GM21381 (cell line): ENCODE measurements around the gene FBH1.
"Not testable (repeated sequence)": the region's sequence is repeated elsewhere in the genome, so short reads cannot be mapped to it uniquely, and the experiment has no call there.

Source experiments
- ATAC-seq: cut with Tn5 transposase; IDR thresholded peaks from one replicate; pipeline ENCODE4 v1.9.1; 2021; ENCODE audit warnings: mild to moderate bottlenecking, moderate library complexity; ENCODE audit not compliant: unreplicated experiment

Gene FBH1

DNA sequence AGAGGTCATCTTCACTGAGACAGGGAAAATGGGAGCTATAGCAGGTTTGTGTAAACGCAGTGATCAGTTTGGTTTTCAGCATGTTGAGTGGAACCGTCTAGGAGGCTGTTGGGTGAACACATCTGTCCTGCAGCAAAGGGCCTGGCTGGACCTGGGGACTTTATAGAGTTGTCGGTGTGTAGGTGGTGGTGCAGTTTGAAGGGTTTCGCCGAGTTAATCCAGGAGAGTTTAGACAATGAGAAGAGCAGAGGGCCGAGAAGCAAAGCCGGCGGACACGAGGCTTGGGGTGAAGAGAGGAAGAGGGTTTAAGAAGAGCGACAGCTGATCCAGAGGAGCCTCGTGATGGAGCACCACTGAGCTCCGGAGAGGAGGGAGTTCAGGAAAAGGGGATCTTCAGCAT is 48.2 kb downstream of the FBH1 start:
- ATAC-seq = no peak

DNA sequence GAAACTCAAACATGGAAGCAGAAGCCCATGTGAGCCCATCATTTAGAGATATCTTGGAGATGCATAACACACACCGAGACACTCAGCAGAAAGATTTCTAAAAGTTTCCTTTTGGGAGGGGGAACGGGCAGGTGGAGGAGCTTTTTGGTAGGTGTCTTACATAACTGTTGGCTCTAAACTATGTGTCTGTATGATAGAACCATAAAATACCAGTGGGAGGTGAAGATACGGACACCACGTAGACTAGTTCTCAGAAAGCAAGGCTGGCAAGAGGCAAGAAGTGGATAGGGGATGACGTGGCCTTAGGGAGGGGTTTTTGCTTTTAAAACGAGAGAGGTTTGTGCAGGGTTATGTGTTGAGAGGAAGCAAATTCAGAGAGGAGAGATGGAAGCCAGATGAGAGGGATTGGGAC is 50.8 kb downstream of the FBH1 start:
- ATAC-seq = no peak

DNA sequence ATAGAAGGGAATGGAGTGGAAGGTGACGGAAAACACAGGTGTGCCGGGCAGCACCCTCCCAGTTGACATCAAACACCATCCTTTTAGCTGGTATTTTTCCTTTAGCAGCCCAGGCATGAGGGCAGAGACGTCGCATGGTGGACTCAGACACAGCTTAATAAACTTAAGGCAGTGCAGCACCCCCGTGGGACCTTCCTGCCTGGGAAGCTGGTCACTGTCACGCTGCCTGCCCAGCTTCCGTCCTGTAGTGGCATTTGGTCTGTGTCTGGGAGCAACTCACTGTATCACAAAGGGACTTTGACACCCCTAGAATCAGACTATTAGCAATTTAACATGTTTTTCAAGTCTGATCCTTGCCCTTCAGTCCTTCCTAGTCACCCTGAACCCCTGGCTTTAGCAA is 51.5 kb downstream of the FBH1 start:
- no peak for ATAC-seq

GRCh38 chr10:5942001-5942400 is 52.0 kb downstream of the FBH1 start:
- ATAC-seq = no peak

DNA sequence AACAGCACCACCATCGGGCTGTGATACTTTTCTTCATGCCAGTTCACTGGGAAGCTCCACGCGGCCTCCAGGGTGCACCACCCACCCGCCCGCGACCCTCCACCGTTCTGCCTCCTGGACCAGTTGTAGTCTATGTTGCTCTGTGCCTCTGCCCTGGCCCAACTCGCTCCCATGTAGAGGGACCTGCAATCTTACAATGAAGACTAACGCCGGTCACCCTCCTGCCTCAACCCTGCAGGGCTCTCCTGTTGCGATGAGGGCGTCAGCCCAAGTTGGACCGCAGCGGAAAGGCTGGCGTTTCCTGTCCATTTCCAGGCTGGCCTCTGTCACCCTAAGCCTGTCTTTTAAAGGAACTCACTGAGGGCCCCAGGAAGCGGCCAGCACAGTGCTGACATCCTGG is 52.4 kb downstream of the FBH1 start:
- no peak for ATAC-seq

DNA sequence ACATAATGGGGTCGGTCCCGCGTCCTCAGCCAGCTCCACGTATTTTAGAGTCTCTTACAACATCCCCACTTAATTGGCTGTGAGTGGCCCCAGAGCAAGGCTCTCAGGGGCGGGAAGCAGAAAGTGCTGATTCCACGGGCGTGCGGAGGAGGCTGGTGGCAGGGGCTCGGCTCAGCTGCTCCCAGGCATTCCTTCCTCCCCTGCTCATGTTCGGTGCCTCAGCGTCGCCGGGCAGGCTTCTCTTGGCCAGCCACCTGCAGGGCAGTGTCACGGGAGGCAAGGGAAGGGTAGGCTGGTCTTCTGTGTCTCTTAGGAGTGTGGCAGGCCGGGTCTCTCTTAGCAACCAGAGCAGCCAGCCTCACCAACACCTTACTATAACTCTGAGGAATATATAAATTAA is 53.5 kb downstream of the FBH1 start:
- ATAC-seq = no peak

DNA sequence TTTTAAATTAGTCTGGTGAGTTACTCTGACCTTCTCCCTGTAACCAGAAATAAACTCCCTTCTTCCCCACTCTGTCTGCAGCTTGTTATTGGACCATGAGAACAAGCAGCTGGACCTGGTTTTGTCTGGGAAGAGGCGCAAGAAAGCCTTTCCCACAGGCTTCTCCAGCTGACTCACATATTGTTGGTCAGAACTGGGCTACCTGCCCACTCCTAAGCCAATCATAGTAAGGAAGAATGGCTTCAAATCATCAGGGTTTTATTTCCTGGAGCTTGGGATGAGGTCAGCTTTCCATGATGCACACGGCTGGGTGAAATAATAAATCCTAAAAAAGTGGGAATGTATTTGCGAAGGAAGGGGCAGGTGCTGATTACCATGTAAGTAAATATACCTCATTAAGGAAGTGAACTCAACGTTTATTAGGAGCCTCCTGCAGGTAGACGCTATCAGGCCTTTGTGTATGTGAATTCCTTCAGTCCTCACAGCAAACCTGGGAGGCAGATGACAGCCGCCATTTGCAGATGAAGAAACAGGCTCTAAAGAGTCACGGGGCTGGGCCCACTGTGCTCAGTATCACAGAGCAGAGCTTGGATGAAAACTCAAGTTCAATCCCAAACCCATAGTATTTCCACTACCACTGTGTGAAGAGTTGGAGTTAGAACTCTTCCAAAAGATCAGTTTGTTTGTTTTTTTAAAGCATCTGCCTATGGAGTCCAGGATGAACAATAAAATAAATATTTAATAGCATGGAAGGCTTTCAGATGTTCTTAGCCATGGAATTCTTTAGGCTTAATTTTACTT is 54.5 kb downstream of the FBH1 start:
- no peak for ATAC-seq

DNA sequence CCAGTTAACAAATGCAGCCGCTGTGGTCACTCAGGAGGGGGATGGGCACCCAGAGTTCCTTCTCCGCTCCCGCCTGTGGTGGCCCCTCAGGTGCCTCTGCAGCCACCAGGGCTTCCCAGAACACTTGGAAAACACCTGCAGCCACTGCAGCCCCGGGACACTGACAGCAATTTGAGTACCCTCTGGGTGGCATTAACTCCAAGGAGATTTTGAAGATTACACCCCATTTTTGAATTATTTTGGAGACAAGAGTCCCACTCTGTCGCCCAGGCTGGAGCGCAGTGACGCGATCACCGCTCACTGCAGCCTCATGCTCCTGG is 55.1 kb downstream of the FBH1 start:
- no peak for ATAC-seq

GRCh38 chr10:5945561-5946418 is 55.7 kb downstream of the FBH1 start:
- no peak for ATAC-seq

DNA sequence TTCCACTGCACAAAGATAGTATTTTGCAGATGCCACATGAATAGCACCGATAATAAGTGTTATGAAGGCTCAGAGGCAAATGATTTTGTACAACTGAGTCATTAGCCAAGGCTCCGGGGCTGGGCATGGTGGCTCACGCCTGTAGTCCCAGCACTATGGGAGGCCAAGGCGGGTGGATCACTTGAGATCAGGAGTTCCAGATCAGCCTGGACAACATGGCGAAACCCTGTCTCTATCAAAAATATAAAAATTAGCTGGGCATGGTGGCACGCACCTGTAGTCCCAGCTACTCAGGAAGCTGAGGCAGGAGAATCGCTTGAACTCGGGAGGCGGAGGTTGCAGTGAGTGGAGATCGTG is 56.4 kb downstream of the FBH1 start:
- ATAC-seq = not testable (repeated sequence)

DNA sequence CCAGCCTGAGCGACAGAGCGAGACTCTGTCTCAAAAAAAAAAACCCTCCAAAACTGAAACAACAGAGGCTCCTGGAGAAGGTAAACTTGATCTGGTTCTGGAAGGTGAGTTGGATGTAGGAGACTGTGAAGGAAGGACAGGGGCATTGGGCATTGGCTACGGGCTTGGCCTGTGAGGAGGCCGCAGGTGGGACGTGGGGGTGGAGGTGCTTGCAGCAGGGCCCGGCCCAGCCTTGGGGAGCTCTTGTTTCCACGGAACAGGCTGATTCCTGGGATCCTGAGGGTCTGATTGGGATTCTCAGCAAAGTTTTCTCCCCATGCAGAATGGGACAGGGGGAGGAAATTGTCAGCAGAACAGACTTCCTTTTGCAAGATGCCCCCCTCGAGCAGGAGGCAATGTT is 56.7 kb downstream of the FBH1 start:
- no peak for ATAC-seq

- no peak for ATAC-seq
These were observed 57.6 kb downstream of the FBH1 start for GRCh38 chr10:5947471-5948207.

- no peak for ATAC-seq
These were observed 58.2 kb downstream of the FBH1 start for GRCh38 chr10:5948208-5948585.

DNA sequence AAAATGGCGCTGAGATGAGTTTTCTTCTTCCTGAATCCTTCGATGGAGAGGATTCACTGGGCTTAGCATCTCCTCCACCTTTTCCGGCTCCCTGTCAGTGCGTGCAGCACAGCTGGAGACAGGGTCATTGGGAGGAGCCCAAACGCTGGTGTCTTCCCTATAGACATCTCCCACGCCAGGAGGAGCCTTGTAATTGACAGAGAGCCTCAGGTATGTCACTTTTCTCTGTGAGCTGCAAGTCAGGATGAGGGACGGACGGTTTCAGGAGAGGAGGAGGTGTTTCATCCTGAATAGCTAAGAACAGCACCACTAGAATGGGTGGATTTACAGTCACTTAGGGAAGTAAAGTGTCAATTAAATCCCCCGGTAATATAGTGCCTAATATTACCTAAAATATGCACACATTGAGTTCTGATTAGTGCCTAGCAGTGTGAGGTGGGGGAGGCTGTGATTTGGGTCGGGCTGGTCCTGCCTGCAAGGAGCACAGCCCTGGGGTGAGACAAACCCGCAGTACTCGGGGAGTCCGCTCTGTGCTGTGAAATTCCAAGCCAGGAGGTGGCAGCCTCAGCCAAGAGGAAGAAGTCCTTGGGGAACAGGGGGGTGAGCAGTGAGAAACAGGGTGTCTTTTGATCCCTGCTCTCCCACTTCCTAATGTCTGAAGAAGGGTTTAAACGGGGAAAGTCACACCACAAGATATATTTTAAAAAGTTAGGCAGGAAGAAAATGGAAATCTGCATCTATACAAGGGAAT is 59.1 kb downstream of the FBH1 start:
- ATAC-seq = no peak

DNA sequence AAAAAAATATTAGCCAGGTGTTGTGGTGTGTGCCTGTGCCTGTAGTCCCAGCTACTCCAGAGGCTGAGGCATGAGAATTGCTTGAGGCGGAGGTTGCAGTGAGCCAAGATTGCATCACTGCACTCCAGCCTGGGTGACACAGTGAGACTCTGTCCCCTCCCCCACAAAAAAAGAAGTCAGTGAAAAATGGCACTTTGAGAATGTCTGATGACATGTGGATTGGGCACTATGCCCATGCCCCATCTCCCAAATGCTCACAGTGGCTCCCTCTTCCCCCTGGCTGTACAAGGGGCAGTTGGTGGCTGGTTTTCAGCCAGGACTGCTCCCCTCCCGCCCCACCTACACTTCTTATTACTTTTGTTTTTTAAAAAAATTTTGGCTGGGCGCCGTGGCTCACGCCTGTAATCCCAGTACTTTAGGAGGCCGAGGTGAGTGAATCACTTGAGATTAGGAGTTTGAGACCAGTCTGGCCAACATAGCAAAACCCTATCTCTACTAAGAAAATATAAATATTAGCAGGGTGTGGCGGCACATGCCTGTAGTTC is 61.2 kb downstream of the FBH1 start:
- no peak for ATAC-seq

- no peak for ATAC-seq
These were observed 61.8 kb downstream of the FBH1 start for GRCh38 chr10:5951721-5952407.

DNA sequence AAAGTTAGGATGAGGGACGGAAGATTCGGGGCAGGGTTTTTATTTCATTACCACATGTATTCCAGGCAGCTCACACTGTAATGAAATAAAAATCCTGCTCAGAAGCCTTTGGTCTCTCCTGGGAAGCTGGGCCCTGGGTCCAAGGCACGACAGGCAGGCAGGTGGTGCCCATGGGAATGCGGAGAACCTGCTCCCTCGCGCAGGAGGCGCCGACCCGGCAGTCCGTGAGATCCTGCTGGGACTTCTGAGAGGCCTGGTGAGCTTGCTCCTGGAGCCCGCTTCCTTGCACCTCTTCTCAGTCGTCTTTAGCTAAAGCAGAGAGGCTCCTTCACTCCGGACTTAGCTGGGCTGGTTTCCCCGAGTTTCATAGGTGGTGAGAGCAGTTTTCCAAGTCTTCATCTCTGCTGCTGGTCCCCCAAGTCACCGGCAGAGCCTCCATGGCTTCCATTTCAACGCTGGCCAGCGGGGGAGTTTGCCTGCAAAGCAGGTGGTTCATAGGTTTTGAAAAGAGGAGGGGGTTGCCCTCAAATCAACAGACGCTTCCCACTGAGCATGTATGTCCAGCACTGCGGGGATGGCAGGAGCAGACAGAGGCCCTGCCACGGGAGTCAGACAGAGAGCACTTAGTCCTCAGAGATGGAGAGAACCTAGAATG is 62.8 kb downstream of the FBH1 start:
- ATAC-seq = no peak

DNA sequence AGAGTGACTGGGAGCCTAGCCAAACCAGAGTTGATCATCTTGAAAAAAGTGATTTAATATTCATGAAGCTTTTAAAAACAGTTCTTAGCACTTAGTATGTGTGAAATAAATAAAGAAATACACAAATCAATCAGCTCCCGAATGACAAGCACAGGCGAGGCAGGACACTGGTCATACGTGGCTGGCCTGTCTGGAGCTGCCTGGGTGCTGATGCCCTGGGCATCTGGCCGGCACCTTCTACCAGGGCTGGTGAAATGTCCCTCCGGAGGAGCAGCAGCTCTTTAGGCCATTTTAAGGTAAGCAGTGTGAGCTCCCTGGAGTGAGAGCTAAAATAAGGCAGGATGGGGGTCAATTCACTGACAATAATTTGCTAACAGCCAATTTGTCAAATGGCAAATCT is 63.6 kb downstream of the FBH1 start:
- no peak for ATAC-seq

- no peak for ATAC-seq
These were observed 66.3 kb downstream of the FBH1 start for GRCh38 chr10:5956146-5956936.
